ENCODE results near the gene LSM12.

DNA sequence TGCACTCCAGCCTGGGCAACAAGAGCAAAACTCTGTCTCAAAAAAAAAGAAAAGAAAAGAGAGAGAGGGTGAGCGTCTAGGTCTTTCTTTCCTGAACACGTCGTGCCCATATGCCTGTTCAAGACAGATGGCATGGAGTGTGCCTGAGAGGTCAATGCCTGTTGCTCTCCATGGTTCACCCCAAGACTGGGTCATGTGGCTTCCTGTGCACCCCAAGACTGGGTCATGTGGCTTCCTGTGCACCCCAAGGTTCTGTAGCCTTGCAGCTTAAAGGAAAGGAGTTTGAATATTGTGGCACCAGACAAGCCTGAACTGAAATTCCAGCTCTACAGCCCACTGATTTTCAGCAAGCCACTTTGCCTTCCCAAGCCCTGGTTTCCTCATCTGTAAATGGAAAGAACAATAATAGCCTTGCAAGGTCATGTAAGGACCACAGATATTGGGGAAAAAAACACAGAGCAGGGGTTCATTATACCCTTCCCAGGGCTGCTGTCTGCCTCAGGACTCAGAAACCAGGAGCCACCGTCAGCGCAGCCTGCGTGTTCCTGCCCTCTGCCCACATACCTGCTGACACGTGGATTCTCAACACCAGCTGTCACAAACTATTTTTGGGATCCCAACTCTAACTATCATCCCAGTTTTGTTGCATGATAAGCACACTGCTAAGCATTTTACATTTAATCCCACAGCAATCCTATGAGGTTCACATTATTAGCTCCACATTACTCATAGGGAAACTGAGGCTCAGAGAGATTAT lies 80.1 kb downstream of the LSM12 start:
- TF ChIP-seq, protein P1, sequence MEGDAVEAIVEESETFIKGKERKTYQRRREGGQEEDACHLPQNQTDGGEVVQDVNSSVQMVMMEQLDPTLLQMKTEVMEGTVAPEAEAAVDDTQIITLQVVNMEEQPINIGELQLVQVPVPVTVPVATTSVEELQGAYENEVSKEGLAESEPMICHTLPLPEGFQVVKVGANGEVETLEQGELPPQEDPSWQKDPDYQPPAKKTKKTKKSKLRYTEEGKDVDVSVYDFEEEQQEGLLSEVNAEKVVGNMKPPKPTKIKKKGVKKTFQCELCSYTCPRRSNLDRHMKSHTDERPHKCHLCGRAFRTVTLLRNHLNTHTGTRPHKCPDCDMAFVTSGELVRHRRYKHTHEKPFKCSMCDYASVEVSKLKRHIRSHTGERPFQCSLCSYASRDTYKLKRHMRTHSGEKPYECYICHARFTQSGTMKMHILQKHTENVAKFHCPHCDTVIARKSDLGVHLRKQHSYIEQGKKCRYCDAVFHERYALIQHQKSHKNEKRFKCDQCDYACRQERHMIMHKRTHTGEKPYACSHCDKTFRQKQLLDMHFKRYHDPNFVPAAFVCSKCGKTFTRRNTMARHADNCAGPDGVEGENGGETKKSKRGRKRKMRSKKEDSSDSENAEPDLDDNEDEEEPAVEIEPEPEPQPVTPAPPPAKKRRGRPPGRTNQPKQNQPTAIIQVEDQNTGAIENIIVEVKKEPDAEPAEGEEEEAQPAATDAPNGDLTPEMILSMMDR (IDR thresholded peaks at IDR 0.05): no peak
- no peak for TF ChIP-seq POLR2A (IDR thresholded peaks at IDR 0.05)

Measured in lower leg skin (tissue), 3 donors.